Astrocyte of the cerebellum (primary cell): Measurements from ENCODE around the gene CCDC91.
"Not testable (repeated sequence)": the region's sequence is repeated elsewhere in the genome, so short reads cannot be mapped to it uniquely, and the experiment has no call there.

Experiments used
- DNase-seq: peaks from one replicate; pipeline ENCODE4 v3.0.0-alpha.2; 2011; ENCODE audit warnings: low read depth
- H3K4me3 ChIP-seq: 2 replicates; pipeline ENCODE4 v1.5.1; 2011; ENCODE audit warnings: mild to moderate bottlenecking, low read depth, low read length, moderate library complexity
- in situ Hi-C: cut with HindIII; loops from 2 replicates; pipeline ENCODE4 v1.10.0; 2017; ENCODE audit warnings: low sequenced_read_pairs
- TF ChIP-seq, protein P1 (sequence below): IDR thresholded peaks from 2 replicates; pipeline ENCODE4 v1.5.1; 2012; ENCODE audit warnings: low read length, low read depth, moderate library complexity, mild to moderate bottlenecking; ENCODE audit errors: missing control alignments

CCDC91 gene

GRCh38 chr12:28453686-28454085 is 263.4 kb downstream of the CCDC91 start:
- DNase-seq = no peak
- no peak overlapping the region for H3K4me3 ChIP-seq
- TF ChIP-seq, protein P1, sequence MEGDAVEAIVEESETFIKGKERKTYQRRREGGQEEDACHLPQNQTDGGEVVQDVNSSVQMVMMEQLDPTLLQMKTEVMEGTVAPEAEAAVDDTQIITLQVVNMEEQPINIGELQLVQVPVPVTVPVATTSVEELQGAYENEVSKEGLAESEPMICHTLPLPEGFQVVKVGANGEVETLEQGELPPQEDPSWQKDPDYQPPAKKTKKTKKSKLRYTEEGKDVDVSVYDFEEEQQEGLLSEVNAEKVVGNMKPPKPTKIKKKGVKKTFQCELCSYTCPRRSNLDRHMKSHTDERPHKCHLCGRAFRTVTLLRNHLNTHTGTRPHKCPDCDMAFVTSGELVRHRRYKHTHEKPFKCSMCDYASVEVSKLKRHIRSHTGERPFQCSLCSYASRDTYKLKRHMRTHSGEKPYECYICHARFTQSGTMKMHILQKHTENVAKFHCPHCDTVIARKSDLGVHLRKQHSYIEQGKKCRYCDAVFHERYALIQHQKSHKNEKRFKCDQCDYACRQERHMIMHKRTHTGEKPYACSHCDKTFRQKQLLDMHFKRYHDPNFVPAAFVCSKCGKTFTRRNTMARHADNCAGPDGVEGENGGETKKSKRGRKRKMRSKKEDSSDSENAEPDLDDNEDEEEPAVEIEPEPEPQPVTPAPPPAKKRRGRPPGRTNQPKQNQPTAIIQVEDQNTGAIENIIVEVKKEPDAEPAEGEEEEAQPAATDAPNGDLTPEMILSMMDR = no peak
- in situ Hi-C loops = no loop called here

DNA sequence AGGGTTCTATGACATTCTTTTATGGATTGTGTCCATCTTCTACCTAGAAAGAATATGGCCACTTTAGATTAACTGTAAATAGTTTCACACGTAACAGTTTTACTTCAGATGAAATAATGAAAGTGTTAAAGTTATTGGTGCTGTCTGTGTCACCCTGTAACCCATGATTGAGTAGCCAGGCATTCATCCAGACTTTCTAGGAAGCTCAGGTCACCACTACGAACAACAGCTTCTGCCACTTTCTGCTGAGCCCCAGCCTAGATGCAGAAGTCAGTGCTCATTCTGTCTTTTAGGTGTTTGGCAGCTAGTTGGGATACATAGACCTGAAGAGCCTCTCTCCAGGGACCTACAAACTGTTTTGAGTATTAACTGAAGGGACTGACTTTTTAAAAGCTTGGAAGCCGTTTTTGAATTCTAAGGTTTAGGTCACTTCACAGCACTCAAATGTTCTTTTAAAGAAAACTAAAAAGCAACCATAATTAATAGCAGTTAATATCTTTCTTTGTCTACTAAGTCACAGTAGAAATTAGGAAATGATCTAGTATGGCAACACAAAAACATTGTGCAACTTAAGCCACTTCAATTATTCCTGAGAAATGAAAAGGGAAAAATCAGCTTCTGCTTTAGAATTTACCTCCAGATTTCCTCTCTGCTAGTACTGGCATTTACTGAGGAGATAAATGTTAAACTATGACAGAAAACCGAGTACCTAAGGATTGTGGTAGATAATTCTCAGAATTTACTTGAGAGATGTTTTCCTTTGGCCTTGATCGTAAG is 266.9 kb downstream of the CCDC91 start:
- in situ Hi-C loops = no loop called here
- TF ChIP-seq, protein P1 = no peak
- no peak for DNase-seq
- H3K4me3 ChIP-seq = no peak overlapping the region

- peak; percentile 54 for DNase-seq
- in situ Hi-C loops = no loop called here
- TF ChIP-seq, protein P1 = no peak
- H3K4me3 ChIP-seq = no peak overlapping the region
These were observed 267.5 kb downstream of the CCDC91 start for GRCh38 chr12:28457785-28458184.

- no peak for DNase-seq
- in situ Hi-C loops = no loop called here
- TF ChIP-seq, protein P1 = no peak
- H3K4me3 ChIP-seq = no peak overlapping the region
These were observed 269.2 kb downstream of the CCDC91 start for GRCh38 chr12:28459481-28459880.

DNA sequence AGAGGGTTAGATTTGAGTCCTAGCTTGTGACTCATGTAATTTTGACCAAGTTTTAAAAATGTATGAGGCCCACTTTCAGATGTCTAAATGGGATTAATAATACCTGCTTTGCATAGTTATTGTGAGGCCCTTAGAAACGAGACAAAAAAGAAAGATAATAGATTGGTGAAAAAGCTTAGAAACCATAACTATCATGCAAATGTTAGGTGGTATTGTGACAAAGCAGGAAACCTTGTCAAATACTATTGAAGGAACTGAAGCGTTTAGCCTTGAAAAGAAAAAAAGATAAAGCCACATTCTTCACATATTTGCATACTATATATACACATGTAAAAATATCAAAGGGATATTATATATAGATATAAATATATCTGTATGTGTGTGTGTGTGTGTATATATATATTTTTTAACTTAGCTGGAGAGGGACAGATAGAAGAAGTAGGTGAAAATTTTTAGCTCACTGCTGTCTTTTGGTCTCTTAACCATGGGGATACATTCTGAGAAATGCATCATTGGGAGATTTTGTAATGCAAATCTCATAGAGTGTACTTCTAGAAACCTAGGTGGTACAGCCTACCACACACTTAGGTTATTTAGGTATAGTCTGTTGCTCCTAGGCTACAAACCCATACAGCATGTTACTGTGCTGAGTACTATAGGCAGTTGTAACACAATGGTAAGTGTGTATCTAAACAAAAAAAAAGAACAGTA is 270.3 kb downstream of the CCDC91 start:
- H3K4me3 ChIP-seq = no peak overlapping the region
- in situ Hi-C loops = no loop called here
- no peak for DNase-seq
- TF ChIP-seq, protein P1 = no peak

DNA sequence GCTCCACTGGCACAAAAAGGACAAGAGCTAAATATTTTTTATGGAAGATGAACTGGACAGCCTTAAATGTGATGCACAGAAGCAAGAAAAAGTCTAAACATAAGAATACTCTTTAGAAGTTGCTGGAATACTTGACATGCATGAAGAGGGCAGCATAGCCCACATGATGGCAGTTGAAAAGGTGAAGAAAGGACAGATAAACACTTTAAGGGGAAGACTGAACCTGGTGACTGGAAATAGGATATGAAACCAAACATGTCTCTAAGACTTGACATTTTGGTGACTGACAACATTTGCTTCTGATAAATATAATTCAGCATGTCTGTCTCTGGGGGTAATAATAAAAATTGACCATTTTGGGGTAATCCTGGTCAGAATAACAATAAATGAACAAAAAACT is 273.1 kb downstream of the CCDC91 start:
- in situ Hi-C loops = no loop called here
- DNase-seq = no peak
- TF ChIP-seq, protein P1 = no peak
- H3K4me3 ChIP-seq = no peak overlapping the region

- DNase-seq, in situ Hi-C loops, H3K4me3 ChIP-seq: not testable (repeated sequence)
These were observed 281.5 kb downstream of the CCDC91 start for GRCh38 chr12:28471762-28472161.

- H3K4me3 ChIP-seq, DNase-seq, in situ Hi-C loops: not testable (repeated sequence)
These were observed 285.9 kb downstream of the CCDC91 start for GRCh38 chr12:28476206-28476605.

- H3K4me3 ChIP-seq, in situ Hi-C loops, DNase-seq: not testable (repeated sequence)
These were observed 288.8 kb downstream of the CCDC91 start for GRCh38 chr12:28479097-28479496.
